Tibial nerve (tissue), 4 donors: ENCODE results near the gene IGIP.

Source experiments
- EP300 ChIP-seq, 2 donors: sonication (generic); formaldehyde crosslinking; IDR thresholded peaks; one replicate each; pipeline ENCODE4 v1.6.1; 2017; ENCODE audit warnings: antibody characterized with exemption in 2 of 2, mild to moderate bottlenecking in 1 of 2
- POLR2A ChIP-seq, 2 donors: fragments of 450-650 bp; IDR thresholded peaks; one replicate each; pipeline ENCODE4 v1.6.1; 2017; ENCODE audit warnings: antibody characterized with exemption in 2 of 2, mild to moderate bottlenecking in 2 of 2, moderate library complexity in 2 of 2
- TF ChIP-seq, protein P1 (sequence below), 5 experiments: fragments of 200-600 bp in 3 of 5; fragments of 450-650 bp in 2 of 5; sonication (generic) in 3 of 5; IDR thresholded peaks; one replicate each; pipeline ENCODE4 v1.5.1; 2016 to 2019; ENCODE audit warnings: antibody characterized with exemption in 5 of 5, mild to moderate bottlenecking in 3 of 5, moderate library complexity in 2 of 5

DNA sequence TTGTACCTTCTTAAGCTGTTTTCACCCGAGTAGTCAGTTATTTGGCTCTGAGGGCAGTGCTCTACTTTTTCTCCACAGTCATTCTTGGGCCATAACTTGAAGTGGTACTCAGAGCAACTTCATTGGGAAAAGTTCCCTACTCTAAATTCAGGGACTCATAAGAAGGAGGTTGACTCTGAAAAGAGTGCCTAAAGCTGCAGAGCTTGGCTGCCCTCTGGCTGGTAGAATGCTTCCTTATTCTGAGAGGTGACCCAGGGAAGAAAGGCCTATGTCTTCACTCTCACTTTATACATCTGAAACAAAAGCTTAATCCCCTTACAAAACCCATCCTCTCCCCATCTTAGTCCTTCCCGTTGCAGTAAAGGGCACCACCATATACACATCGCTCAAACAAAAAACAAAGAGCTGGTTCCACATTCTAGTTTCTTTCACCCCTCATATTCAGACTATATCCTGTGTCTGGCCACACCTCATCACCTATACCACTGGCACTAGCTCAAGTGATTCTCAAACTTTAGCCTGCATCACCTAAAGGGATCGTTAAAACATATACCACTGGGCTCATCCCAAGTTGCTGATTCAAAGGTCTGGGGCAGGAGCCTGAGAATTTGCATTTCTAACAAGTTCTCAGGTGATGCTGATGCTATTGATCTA, 7.9 kb downstream of the IGIP start:
- TF ChIP-seq, protein P1, sequence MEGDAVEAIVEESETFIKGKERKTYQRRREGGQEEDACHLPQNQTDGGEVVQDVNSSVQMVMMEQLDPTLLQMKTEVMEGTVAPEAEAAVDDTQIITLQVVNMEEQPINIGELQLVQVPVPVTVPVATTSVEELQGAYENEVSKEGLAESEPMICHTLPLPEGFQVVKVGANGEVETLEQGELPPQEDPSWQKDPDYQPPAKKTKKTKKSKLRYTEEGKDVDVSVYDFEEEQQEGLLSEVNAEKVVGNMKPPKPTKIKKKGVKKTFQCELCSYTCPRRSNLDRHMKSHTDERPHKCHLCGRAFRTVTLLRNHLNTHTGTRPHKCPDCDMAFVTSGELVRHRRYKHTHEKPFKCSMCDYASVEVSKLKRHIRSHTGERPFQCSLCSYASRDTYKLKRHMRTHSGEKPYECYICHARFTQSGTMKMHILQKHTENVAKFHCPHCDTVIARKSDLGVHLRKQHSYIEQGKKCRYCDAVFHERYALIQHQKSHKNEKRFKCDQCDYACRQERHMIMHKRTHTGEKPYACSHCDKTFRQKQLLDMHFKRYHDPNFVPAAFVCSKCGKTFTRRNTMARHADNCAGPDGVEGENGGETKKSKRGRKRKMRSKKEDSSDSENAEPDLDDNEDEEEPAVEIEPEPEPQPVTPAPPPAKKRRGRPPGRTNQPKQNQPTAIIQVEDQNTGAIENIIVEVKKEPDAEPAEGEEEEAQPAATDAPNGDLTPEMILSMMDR (IDR thresholded peaks at IDR 0.05) = no peak
- TF ChIP-seq POLR2A (IDR thresholded peaks at IDR 0.05) (no peak), EP300 (IDR thresholded peaks at IDR 0.05) (no peak)
